ENCODE results near the gene PKN2.

Gene PKN2

DNA sequence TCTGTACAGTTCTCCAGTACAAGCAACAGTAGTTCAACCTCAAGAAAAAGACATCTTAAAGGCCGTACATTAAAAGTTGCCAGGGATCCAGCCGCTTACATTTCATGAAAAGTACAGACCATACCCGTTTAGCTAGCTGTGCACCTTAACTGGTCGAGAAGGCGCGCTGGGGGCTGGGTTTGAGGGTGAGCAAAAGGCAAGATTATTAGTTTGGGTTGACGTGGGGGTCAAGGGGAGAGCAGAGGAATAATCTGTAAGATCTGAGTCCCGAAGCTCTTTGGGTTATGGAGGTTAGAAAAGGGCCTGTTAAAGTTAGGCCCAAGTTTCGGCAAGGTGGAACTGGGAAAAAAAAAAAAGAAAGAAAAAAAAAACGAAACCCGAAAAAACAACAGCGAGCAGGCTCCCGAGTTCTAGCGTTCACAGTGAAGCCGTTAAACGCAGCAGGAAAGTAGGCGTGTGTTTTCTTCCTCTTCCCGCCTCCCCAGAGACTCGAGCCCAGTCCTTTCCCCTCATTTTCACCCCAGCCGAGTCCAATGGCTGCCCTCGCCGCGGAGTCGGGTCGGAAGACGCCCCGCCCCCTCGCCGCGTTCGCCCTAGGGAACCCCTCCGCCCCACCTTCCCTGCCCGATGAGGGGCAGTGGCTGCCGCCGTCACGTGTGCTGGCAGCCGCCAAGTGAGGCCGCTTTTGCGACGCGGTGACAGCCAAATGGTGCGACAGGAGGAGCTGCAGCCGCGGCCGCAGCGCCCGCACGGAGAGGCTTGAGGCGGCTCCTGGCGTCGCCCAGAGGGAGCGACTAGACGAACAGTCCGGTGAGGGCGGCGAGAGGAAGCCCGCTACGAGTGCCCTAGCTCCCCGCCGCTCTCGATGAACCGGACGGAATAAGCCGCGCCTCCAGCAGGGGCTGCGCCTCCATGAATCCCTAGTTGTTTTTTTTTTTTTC is at the start of gene PKN2:
PKN2 (plus strand) TSS at position 733 of the 941 bp plus-strand sequence. CDS start 308 bp downstream, outside the sequence.
- peak; percentile 96 to 97 for DNase-seq

DNA sequence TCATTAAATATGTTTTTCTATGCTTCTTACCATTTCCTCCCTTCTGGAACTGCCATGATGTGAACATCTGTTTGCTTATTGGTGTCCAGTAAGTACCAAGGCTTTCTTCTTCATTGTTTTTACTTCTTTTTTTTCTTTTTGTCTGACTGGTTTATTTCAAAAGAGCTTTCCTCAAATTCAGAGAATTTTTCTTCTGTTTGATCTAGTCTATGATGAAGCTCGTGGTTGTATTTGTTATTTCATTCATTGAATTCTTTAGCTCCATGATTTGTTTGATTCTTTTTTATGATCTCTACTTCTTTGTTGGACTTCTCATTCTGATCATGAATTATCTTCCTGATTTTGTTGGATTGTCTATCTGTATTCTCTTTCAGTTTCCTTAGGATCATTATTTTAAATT is 49.5 kb upstream of the PKN2 start:
- DNase-seq: no peak

DNA sequence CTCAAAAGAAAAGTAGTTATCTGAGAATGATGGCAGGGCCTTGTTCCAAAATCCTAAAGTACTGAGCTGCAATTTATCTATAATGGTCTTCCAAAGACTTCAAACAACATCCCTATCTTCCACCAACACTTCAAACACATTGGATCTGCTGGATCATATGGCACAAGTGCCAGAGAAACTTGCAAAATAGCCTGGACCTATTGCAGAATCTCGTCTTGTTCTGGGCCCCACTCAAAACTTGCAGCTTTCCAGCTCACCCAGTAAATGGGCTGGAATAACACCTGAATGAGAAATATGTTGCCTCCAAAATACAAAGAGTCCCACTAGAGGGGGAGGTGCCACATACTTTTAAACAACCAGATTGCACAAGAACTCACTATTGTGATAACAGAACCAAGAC is 44.0 kb upstream of the PKN2 start:
- no peak for DNase-seq

DNA sequence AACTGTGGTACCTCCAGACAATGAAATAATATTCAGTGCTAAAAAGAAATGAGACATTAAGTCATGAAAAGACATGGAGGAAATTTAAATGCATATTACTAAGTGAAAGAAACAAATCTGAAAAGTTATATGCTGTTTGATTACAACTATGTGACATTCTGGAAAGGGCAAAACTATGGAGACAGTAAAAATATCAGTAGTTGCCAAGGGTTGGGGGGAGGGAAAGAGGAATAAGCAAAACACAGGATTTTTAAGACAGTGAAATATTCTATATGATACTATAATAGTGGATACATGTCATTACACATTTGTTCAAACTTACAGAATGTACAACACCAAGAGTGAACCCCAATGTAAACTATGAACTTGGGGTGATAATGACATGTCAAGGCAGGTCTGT is 38.2 kb upstream of the PKN2 start:
- no peak for DNase-seq

DNA sequence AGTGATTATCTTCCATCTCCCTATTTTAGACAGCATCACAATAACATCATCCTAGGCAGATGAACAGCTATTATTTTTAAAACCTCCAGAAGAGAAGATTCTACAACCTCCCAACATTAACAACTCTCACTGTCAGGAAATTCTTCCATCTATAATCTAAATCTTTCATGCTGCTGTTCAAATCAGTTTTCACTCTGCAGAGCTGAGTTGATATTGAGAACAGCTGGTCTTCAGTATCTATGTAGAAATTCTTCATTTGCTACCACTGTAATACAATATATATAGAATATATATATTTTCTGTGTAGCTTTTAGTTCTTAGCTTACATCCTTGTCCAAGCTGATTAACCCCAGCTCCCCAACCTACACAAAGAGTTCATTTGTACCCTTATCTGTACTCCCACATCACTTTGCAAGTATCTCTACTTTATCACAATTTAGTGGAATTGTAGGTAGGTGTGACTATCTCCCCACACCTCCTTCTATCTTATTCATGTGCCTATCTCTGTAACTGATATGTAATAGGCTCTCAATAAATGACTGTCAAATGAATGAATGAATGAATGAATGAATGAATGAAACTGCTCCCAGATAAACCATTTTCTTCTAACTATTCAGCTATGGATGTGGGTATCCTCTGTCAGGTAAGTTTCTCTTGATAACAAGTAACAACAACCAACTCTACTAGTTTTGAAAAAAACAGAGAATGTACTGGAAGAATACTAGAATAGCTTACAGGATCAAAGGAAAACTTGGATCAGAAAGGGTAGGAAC is 37.4 kb upstream of the PKN2 start:
- DNase-seq: no peak

DNA sequence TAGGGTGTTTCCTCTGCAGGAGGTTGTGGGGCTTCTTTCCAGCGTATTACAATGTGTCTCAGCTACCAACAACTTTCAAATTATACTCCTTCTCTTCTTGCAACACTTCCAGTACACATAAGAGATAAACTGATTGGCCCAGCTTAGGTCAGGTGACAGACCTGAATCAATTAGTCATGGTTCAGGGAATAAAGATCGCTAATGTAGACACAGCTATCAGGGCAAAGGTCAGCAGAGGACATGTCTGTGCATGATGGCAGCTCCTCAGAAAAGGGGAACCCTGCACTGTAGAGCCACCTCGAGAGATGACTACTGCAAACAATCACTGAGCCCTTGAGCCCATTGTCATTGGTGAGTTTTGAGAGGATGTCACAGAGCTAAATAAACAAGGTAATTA is 36.8 kb upstream of the PKN2 start:
- no peak for DNase-seq

DNA sequence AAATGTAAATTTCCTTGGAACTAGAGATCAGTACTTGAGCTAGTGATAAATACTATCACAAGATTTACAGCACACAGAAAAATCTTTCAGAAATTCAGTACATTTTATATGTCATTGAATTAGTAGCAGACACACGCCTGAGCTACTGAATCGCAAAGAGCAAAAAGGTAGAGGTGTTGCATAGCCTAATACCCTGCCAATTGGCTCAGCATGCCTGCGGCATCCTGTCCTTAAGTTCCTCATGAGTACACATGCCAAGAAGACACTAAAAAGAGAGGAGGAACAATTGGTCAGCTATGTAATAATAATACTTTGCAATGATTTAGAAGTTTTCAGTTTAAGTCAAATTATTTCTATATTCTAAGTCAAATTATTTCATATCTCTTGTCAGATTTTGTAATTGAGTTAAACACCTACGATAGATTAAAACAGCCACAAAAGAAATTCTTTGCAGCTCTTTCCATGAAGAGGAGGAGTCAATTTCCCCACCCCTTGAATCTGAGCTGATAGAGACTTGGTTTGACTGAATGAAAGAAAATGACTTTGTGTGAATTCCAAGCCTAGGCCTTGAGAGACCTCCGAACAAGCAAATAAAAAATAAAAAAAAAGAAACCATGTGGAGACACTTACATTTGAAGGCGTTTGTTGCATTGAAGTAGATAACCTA is 36.2 kb upstream of the PKN2 start:
- no peak for DNase-seq

DNA sequence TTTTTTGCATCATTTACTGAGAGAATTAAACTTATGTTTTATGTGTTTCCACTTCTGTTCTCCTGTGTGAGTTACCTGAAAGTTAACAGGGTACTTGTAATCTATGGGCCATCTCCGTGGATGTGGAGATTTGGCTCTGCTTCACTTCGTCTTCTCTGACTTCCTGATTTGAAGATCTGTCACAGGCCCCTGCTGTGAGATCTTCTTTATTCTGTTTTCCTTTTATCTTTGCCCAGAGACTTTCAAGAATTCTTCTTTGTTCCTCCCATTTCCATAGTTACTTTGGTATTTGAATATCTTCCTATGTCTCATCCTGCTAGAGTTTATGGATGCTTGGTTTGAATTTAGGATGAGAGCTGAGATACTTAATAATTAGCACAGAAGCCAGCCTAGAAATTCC is 35.4 kb upstream of the PKN2 start:
- DNase-seq: no peak

DNA sequence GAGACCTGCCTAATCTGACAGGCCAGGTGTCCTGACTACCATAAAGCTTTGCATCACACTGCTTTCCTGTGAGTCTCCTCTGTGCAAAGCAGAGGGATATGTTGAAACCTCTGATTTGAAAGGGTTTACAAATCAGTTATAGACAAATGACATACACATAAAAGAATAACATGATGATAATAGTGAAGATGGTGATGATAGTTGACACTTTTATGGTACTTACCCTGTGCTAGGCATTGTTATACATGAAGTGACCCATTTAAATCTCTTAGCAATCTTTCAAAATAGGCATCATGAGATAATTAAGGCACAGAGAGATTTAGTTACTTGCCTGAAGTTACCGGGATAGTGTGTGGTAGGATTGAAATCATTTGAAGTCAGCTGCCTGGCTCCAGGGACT is 34.1 kb upstream of the PKN2 start:
- DNase-seq: no peak

DNA sequence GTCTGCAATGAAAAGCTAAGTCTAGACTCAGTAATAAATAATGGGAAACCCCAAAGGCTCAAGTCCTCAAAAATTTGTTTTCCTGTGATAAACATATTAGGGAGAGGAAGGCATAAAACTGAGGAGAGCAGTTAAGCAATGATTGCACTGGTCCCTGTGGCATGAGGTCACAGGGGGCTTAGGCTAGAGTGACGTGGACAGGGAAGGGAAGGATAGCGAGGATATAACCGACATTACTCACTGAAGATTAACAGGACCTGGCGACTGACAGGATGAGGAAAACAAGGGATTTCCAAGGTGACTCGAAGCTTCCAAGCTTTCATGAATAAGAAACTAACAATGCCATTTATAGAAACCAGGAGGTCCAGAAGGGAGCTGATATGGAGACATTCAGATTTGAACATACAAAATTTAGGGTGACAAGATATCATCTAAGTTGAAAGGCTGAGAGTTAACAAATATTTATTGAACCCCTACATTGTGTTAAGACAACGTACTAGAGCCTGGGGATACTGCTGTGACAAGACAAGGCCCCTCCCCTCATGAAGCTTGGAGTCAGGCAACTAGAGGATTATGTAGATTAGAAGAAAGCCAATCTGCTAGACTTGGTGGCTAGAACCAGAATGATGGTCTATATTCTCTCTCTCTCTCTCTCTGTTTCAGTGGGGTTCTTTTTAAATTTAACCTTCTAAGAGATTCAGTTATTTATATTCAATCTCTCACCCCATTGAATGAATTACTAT is 33.2 kb upstream of the PKN2 start:
- DNase-seq: no peak

DNA sequence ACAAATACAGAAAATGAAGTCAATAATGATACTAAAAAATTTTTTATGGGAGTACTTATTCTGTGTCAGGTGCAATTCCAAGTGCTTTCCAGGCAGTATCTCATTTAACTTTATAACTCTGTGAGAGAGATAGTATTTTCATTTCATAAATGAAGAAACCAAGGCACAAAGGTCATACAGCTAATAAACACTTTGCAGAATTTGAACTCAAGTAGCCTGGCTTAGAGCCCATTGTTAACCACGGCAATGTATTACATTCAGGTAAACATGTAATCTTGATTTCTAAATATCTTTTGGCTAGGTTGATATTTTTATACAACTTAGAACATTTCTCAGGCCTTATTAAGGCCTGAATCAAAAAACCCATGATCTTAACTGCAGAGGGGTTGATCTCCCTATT is 28.9 kb upstream of the PKN2 start:
- no peak for DNase-seq

DNA sequence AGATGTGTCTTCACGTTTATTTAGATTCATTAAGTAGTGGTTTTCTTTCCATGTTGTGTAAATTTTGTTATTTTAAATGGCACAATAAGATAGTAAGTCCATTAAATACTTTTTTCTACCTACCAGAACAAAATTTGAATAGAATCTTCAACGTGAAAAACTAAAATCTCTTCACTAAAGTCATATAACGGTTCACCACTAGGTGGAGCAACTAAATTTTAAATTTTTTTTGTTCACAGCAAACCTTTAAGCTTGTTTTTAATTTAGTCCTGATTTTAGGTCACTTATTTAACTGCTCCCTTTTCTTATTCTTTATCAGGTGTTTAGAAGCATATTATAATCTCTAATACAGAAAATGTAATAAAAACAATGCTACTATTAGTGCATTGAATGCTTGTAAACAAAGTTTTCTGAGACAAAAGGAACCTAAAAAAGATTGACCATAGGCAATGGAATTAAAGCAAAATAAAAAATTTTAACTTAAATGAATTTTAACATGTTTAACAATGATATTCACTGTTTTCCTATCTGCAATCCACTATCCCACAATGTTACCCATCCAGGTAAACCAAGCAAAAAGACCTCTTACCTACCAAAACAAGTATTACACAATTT is 28.3 kb upstream of the PKN2 start:
- DNase-seq: no peak

DNA sequence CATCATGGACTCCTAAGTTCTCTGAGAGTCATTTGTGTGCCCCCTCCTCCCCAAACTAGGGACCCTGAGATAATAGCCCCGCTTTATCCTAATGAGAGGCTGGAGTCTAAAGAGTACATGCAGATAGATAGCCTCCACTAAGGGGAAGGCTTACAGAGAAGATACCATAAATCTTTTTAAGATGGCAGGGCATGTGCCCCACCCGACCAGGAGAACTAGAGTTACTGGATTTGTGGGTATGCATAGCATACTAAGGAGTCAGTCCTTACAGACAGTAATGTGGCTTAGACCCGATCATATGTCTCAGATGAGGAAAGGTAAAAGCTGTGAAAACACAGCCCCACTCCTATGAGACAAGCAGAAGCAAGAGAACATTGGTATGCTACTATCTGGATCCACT is 25.7 kb upstream of the PKN2 start:
- DNase-seq: no peak

DNA sequence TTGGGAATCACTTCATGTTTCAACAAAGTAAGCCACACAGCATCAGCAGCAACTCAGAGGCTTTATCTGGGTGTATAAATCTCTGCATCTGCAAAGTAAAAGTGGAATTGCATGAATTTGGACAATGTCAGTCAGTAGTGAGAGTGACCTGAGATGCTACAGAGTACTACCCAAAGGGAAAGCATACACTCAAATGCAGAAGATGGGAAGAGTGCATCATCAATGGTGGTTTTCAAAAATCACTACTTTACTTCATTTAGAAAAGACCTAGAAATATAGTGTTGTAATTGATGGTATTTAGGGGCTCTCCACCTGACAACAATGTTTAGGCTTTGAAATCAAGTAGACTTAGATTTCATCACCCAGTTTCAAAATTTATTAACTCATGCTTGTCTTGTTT is 24.5 kb upstream of the PKN2 start:
- DNase-seq: no peak

DNA sequence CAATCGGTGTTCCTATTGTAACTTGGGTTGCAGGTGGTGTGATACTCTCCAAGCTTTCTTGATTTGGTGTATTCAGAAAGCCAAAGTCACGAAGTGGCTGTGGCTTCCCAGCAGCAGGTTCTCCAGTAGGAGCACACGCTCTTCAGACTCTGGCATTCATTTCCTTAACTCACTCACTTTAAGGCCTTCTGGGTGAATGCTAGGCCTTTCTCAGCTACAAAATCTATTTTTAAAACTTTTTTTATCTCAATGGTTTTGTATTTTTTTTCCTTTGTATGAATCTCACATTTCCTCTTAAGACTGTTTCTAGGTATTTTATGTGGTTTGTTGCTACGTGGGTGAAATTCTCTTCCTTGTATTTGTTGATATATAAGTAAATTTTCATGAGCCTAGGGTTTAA is 22.9 kb upstream of the PKN2 start:
- DNase-seq: no peak

DNA sequence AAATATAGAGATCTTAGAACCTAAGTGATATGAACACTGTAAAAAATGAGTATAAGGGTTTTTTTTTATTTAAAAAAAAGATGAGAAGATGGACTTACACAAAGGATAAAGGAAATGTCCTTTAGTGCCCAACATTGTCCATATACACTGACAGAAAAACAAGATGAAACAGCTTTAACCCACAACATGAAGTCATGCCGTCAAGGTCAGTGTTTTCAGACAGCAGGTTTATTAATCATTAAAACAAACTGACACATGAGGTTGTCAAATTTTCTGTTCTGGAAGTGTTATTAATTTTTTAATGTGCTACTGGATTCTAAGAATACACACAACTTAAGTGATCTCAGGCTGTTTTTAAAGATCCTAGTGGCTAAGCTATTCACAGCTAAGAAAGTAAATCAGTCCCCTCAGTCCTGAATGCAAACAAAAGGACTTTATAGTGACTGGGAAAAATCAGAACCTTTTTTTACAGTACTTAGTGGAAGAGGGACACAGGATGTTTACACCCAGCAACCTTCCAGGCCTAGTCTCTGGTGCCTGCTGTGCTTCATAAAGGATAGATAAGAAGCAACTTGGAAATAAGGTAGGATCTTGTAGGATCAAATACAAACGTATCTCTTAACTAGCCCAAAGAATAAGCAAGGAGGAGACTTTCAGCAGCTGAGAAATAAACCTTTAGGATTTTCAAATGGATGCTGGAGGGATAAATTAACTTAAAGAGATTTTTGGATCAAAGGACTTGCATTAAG is 21.9 kb upstream of the PKN2 start:
- DNase-seq: no peak

DNA sequence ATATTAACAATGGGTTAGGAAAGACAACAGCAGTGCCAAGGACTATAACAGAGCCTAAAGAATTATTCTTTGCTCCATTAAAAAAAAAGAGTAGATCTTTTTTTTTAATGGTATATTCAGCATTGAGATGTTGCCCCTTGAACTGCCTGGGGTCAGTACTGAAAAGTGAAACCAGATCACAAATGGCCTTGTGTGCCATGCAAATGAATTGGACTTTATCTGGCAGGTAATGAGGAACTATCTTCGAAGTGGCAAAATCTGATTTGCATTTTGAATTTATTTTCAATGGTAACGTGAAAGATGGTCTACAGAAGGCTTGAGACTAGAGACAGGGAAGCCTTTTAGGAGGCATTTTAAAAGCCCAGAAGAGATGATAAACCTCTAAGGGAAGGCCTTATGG is 21.4 kb upstream of the PKN2 start:
- no peak for DNase-seq

DNA sequence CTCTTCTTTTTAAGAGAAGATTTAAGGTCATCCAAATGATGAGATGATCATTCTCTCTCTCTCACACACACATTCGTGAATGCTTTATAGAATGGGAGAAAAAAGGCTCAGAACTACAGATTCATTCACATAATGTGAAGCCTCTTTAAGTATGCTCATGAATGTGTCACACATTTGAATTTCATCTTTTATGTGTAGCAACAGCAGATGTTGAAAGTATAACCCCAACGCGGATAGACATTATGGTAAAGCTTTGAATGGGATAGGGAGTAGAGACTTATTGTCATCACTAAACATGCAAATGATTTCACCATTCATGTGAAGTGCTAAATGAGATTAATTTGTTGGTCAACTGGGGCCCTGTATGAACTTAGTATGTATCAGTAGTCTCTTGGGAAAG is 15.7 kb upstream of the PKN2 start:
- no peak for DNase-seq

DNA sequence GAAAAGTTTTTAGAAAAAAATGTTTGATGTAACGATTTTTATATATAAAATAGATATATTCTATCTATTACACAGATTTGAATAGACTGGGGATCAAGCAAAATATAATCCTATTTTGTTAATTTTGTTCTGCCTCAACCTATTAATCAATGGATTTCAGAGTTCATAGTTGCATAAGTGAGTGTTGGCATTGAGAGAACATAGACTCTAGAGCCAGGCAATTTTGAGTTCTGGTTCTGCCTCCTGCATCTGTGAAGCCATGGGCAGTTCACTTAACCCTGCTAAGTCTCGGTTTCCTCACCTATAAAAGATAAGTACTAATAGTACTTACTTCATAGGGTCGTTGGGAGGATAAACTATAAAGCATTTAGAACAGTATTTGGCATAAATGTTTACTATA is 13.6 kb upstream of the PKN2 start:
- no peak for DNase-seq

DNA sequence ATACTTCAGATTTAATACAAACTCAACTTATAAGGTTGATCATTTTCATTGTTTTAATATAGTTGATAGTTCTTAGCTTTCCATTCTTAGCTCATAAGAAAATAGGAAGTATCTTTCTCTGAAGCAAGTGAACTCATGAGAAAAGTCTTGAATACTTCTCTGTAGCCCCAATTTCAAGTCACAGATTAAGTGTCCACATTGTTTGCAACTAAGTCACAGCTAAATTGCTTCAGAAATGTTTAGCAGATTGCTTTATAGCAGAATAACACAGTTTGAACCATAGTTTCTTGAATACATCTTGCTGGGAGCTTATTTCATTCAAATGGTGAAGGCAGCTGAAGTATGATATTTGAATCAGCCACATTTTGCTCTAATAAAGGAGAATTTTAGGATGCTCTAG is 10.6 kb upstream of the PKN2 start:
- no peak for DNase-seq

DNA sequence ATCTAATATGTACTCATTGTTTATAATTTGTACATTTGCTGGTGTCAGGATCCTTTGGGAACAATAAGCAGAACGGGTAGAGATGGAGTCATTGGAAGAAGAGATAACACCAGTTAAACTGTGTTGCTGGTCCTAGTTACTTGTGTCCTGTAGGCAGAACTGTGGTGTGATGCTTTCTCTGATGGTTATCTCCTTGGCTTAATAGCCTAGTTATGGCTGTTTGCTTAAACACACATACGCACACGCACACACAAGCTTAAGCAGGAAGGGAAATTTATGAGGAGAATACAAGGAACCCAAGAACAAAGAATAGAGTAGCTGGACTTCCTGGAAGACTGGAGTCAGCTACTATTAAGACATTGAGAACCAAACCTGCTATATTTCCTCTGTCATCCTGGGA is 5.7 kb upstream of the PKN2 start:
- no peak for DNase-seq

DNA sequence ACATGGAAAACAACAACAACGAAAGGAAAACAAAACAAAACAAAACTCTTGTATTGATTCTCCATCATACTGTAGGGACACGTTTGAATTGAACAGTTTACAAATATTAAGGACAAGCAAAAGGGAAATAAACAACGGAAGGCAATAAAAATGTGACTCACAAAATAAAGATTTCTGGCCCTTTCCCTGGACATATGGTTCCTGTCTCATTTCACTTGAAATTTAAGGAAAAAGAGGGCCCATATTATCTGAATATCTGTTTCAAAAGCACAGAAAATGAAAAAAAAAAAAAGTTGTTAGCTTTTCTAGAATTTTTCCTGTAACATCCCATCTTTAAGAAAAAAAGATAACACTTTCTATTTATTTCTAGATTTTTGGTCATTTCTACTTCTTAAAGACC is 3.6 kb upstream of the PKN2 start:
- DNase-seq: no peak
